AG04450 (cell line): ENCODE measurements around the gene CDIP1. TPM values are rescaled to one million over a fixed set of nuclear protein-coding genes. Genes with fewer than 3 reads are reported as not detected.

Experiments
- CTCF ChIA-PET: fragments of 300-600, 350-600 bp; formaldehyde crosslinking; extraction: SDS; loops from one replicate; lab custom pipeline; 2022; ENCODE audit warnings: antibody characterized with exemption, inconsistent platforms; lab: Charles Lee
- POLR2A ChIA-PET: fragments of 350-600 bp; formaldehyde crosslinking; extraction: SDS; loops from one replicate; lab custom pipeline; 2021; ENCODE audit warnings: antibody characterized with exemption, inconsistent platforms; lab: Yijun Ruan, JAX
- DNase-seq: peaks from one replicate; pipeline ENCODE4 v3.0.0-alpha.2; 2011; ENCODE audit warnings: low read depth, low spot score
- H3K27ac ChIP-seq: one replicate; pipeline ENCODE4 v1.5.1; 2012; ENCODE audit warnings: low read depth, low read length, control low read depth
- H3K27me3 ChIP-seq: one replicate; pipeline ENCODE4 v1.6.0; 2012; ENCODE audit warnings: low read length; ENCODE audit not compliant: control insufficient read depth, insufficient read depth
- H3K4me3 ChIP-seq: 2 replicates; pipeline ENCODE4 v1.5.1; 2011; ENCODE audit warnings: mild to moderate bottlenecking, low read depth, low read length, control low read depth
- H3K9me3 ChIP-seq: 2 replicates; pipeline ENCODE4 v1.5.1; 2012; ENCODE audit warnings: low read length; ENCODE audit not compliant: control insufficient read depth, insufficient read depth
- polyA plus RNA-seq: library from polyadenylated mRNA; depleted of rRNA; stranded (reverse); fragments of >200 nt; gene quantifications from 2 replicates; pipeline ENCODE4 v1.2.3, GENCODE V29; 2011
- TF ChIP-seq, protein P1 (sequence below): IDR thresholded peaks from 2 replicates; pipeline ENCODE4 v1.5.1; 2011; ENCODE audit warnings: low read depth, low read length, control low read depth, inconsistent platforms

The CDIP1 gene
- polyA plus RNA-seq, 1 experiment = 12.2 TPM

DNA sequence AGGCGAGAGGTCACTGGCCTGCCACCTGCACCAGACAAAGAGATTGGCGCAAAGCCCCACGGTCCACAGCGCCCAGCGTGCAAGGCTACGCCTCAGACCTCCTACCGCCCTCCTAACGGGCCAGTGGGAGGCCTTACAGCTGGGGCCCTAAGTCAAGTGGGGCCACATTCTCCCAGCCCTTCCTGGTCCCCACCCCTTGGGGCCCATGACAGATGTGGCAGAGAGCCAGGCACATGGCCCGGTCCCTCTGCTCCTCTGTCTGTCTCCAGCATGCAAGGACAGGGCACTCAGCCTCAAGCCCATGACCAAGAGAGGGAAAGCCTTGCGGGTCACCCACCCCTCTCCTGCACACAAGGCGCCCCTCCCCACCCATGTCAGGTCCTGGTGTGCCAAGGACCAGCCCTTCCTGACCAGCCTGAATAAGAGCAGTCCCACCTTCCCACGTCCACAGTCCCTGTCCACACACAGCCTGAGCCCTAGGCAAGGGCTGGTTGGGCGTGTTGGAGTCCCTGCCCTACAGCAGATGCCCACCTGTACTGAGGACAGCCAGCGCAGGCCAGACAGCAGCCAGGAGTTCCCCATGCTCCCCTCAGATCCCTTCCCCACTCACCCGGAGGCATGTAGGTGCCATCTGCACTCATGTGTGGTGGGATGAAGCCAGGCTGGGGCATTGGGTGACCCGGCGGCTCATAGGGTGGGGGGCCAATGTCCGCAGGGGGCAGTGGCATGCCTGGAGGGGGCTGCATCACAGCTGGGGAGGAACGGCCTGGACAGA lies 25.3 kb downstream of the CDIP1 start:
- no peaks in the 10 kb centered on the region for H3K27me3 ChIP-seq
- no peak for DNase-seq
- H3K4me3 ChIP-seq = no peak overlapping the region
- TF ChIP-seq, protein P1, sequence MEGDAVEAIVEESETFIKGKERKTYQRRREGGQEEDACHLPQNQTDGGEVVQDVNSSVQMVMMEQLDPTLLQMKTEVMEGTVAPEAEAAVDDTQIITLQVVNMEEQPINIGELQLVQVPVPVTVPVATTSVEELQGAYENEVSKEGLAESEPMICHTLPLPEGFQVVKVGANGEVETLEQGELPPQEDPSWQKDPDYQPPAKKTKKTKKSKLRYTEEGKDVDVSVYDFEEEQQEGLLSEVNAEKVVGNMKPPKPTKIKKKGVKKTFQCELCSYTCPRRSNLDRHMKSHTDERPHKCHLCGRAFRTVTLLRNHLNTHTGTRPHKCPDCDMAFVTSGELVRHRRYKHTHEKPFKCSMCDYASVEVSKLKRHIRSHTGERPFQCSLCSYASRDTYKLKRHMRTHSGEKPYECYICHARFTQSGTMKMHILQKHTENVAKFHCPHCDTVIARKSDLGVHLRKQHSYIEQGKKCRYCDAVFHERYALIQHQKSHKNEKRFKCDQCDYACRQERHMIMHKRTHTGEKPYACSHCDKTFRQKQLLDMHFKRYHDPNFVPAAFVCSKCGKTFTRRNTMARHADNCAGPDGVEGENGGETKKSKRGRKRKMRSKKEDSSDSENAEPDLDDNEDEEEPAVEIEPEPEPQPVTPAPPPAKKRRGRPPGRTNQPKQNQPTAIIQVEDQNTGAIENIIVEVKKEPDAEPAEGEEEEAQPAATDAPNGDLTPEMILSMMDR = no peak
- no peak overlapping the region for H3K27ac ChIP-seq
- ChIA-PET CTCF (no interaction called here), POLR2A (interaction anchor here (0.5 to 1.4 kb wide), 2 partner anchors 9 to 13 kb away, joined by 4 read pairs; no protein-coding TSS in a partner anchor)
- no peaks in the 10 kb centered on the region; the same call in 1 of the 2 replicates for H3K9me3 ChIP-seq

GRCh38 chr16:4512473-4512872 lies 26.1 kb downstream of the CDIP1 start:
- H3K4me3 ChIP-seq = no peak overlapping the region
- ChIA-PET POLR2A (no interaction called here), CTCF (interaction anchor here (1.0 kb wide), 1 partner anchor 36 kb away, joined by 3 read pairs; no protein-coding TSS in a partner anchor)
- H3K27me3 ChIP-seq = no peaks in the 10 kb centered on the region
- TF ChIP-seq, protein P1 = no peak
- no peak overlapping the region for H3K27ac ChIP-seq
- H3K9me3 ChIP-seq = no peaks in the 10 kb centered on the region; the same call in 1 of the 2 replicates
- no peak for DNase-seq

GRCh38 chr16:4511441-4512082 lies 27.0 kb downstream of the CDIP1 start:
- DNase-seq = no peak
- no peaks in the 10 kb centered on the region; the same call in 1 of the 2 replicates for H3K9me3 ChIP-seq
- TF ChIP-seq, protein P1 = peak; percentile 61
- H3K27ac ChIP-seq = no peak overlapping the region
- no peaks in the 10 kb centered on the region for H3K27me3 ChIP-seq
- ChIA-PET CTCF (interaction anchor here (1.0 to 1.1 kb wide), 2 partner anchors 11 to 37 kb away, joined by 3 read pairs; no protein-coding TSS in a partner anchor), POLR2A (interaction anchor here (1.1 kb wide), 1 partner anchor 41 kb away, joined by 9 read pairs; no protein-coding TSS in a partner anchor)
- H3K4me3 ChIP-seq = no peak overlapping the region

- H3K27ac ChIP-seq = no peak overlapping the region
- H3K4me3 ChIP-seq = no peak overlapping the region
- ChIA-PET POLR2A (interaction anchor here (1.1 kb wide), 1 partner anchor 41 kb away, joined by 9 read pairs; no protein-coding TSS in a partner anchor), CTCF (interaction anchor here (1.0 to 6.8 kb wide), 6 partner anchors 6 to 75 kb away, joined by 3 to 45 read pairs (median 6); no protein-coding TSS in a partner anchor)
- no peaks in the 10 kb centered on the region; the same call in 1 of the 2 replicates for H3K9me3 ChIP-seq
- DNase-seq = no peak
- TF ChIP-seq, protein P1 = no peak
- no peaks in the 10 kb centered on the region for H3K27me3 ChIP-seq
These were observed 27.7 kb downstream of the CDIP1 start for GRCh38 chr16:4510747-4511426.
